Body of pancreas (tissue), 4 donors: ENCODE data around the gene PPEF1.

Source experiments
- POLR2A ChIP-seq, 3 donors: fragments of 450-650 bp; IDR thresholded peaks; one replicate each; pipeline ENCODE4 v1.6.1; 2016; ENCODE audit warnings: antibody characterized with exemption in 3 of 3, mild to moderate bottlenecking in 2 of 3
- TF ChIP-seq, protein P1 (sequence below), 7 experiments: fragments of 450-650 bp in 4 of 7; fragments of 200-600 bp in 3 of 7; sonication (generic) in 3 of 7; IDR thresholded peaks; one replicate each; pipeline ENCODE4 v1.5.1; 2016 to 2019; ENCODE audit warnings: antibody characterized with exemption in 7 of 7

DNA sequence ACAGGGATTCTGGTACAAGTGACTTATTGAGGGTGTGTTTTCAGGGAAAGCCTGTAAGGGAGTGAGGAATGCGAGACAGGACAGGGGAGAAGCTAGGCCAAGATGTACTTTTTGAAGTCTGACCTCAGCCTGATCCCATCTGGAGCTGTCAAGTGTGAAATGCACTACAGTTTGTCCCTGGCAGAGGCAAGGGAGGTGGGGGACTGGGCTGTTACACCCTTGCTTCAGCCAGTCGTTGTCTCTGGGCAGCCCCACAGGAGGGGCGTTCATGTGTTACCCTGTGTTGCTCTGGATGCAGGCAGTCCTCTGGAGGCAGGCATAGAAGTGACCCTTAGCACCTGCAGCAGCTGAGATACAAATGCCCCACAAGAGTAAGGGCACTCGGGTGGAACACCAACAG is 25.8 kb downstream of the PPEF1 start:
- TF ChIP-seq, protein P1, sequence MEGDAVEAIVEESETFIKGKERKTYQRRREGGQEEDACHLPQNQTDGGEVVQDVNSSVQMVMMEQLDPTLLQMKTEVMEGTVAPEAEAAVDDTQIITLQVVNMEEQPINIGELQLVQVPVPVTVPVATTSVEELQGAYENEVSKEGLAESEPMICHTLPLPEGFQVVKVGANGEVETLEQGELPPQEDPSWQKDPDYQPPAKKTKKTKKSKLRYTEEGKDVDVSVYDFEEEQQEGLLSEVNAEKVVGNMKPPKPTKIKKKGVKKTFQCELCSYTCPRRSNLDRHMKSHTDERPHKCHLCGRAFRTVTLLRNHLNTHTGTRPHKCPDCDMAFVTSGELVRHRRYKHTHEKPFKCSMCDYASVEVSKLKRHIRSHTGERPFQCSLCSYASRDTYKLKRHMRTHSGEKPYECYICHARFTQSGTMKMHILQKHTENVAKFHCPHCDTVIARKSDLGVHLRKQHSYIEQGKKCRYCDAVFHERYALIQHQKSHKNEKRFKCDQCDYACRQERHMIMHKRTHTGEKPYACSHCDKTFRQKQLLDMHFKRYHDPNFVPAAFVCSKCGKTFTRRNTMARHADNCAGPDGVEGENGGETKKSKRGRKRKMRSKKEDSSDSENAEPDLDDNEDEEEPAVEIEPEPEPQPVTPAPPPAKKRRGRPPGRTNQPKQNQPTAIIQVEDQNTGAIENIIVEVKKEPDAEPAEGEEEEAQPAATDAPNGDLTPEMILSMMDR (IDR thresholded peaks at IDR 0.05), result no peak
- no peak for TF ChIP-seq POLR2A (IDR thresholded peaks at IDR 0.05)
